ENCODE measurements around the gene RTN3. TPM values are rescaled to one million over a fixed set of nuclear protein-coding genes. Genes with fewer than 3 reads are reported as not detected.

The RTN3 gene
- total RNA-seq, 1 donor from 2014 or later, result 29.0 TPM

GRCh38 chr11:63686926-63687325 is 5.6 kb downstream of the RTN3 start:
- no peak overlapping the region for H3K4me3 ChIP-seq (ENCODE audit: low read depth, low read length)
- TF ChIP-seq CTCF (IDR thresholded peaks at IDR 0.05; ENCODE audit: insufficient read depth, low read length, severe bottlenecking), result no peak
- DNase-seq (ENCODE audit: low read depth), result no peak
- FAIRE-seq, result no peak
- H3K27me3 ChIP-seq (ENCODE audit: control insufficient read depth, insufficient read depth, low read length), result no peaks in the 10 kb centered on the region
- no peaks in the 10 kb centered on the region for H3K36me3 ChIP-seq (ENCODE audit: control insufficient read depth, insufficient read depth, low read length)

- no peaks in the 10 kb centered on the region for H3K36me3 ChIP-seq (ENCODE audit: control insufficient read depth, insufficient read depth, low read length)
- FAIRE-seq, result no peak
- DNase-seq (ENCODE audit: low read depth), result peak; percentile 65
- TF ChIP-seq CTCF (IDR thresholded peaks at IDR 0.05; ENCODE audit: insufficient read depth, low read length, severe bottlenecking), result no peak
- H3K27me3 ChIP-seq (ENCODE audit: control insufficient read depth, insufficient read depth, low read length), result no peaks in the 10 kb centered on the region
- no peak overlapping the region for H3K4me3 ChIP-seq (ENCODE audit: low read depth, low read length)
Measured at GRCh38 chr11:63687845-63688244, 6.5 kb downstream of the RTN3 start.

GRCh38 chr11:63694596-63694995 is 13.3 kb downstream of the RTN3 start:
- TF ChIP-seq CTCF (IDR thresholded peaks at IDR 0.05; ENCODE audit: insufficient read depth, low read length, severe bottlenecking), result no peak
- no peak for DNase-seq (ENCODE audit: low read depth)
- no peaks in the 10 kb centered on the region for H3K27me3 ChIP-seq (ENCODE audit: control insufficient read depth, insufficient read depth, low read length)
- H3K4me3 ChIP-seq (ENCODE audit: low read depth, low read length), result no peak overlapping the region
- H3K36me3 ChIP-seq (ENCODE audit: control insufficient read depth, insufficient read depth, low read length), result no peaks in the 10 kb centered on the region
- no peak for FAIRE-seq

- Histone ChIP-seq H3K27me3 (ENCODE audit: control insufficient read depth, insufficient read depth, low read length) (no peaks in the 10 kb centered on the region), H3K36me3 (ENCODE audit: control insufficient read depth, insufficient read depth, low read length) (no peaks in the 10 kb centered on the region), H3K4me3 (ENCODE audit: low read depth, low read length) (no peak overlapping the region)
- DNase-seq (ENCODE audit: low read depth) (no peak), FAIRE-seq (no peak)
- TF ChIP-seq CTCF (IDR thresholded peaks at IDR 0.05; ENCODE audit: insufficient read depth, low read length, severe bottlenecking), result no peak
Measured at GRCh38 chr11:63698976-63699733, 17.9 kb downstream of the RTN3 start.

GRCh38 chr11:63699896-63700295 is 18.6 kb downstream of the RTN3 start:
- H3K27me3 ChIP-seq (ENCODE audit: control insufficient read depth, insufficient read depth, low read length), result no peaks in the 10 kb centered on the region
- no peak overlapping the region for H3K4me3 ChIP-seq (ENCODE audit: low read depth, low read length)
- DNase-seq (ENCODE audit: low read depth) (no peak), FAIRE-seq (no peak)
- no peaks in the 10 kb centered on the region for H3K36me3 ChIP-seq (ENCODE audit: control insufficient read depth, insufficient read depth, low read length)
- TF ChIP-seq CTCF (IDR thresholded peaks at IDR 0.05; ENCODE audit: insufficient read depth, low read length, severe bottlenecking), result no peak

- no peak for TF ChIP-seq CTCF (IDR thresholded peaks at IDR 0.05; ENCODE audit: insufficient read depth, low read length, severe bottlenecking)
- FAIRE-seq, result no peak
Measured at GRCh38 chr11:63705526-63705925, 24.2 kb downstream of the RTN3 start.

More at GRCh38 chr11:63705526-63705925, 24.2 kb downstream of the RTN3 start:
- no peak overlapping the region for H3K4me3 ChIP-seq (ENCODE audit: low read depth, low read length)
- no peaks in the 10 kb centered on the region for H3K36me3 ChIP-seq (ENCODE audit: control insufficient read depth, insufficient read depth, low read length)
- H3K27me3 ChIP-seq (ENCODE audit: control insufficient read depth, insufficient read depth, low read length), result no peaks in the 10 kb centered on the region
- DNase-seq (ENCODE audit: low read depth), result no peak
